Ishikawa (cell line): Measurements from ENCODE around the gene RALA.

Experiments used
- CEBPB ChIP-seq: IDR thresholded peaks from 2 replicates; pipeline ENCODE4 v1.6.1; 2012
- CREB1 ChIP-seq: IDR thresholded peaks from 2 replicates; pipeline ENCODE4 v1.6.1; 2012; ENCODE audit warnings: low read depth
- EGR1 ChIP-seq: IDR thresholded peaks from 2 replicates; pipeline ENCODE4 v1.6.1; 2012
- EP300 ChIP-seq: IDR thresholded peaks from 2 replicates; pipeline ENCODE4 v1.6.1; 2012; ENCODE audit warnings: borderline replicate concordance
- FOXM1 ChIP-seq: IDR thresholded peaks from 2 replicates; pipeline ENCODE4 v1.6.1; 2012; ENCODE audit warnings: low read depth, borderline replicate concordance
- NFIC ChIP-seq: IDR thresholded peaks from 2 replicates; pipeline ENCODE4 v1.6.1; 2012
- RAD21 ChIP-seq: IDR thresholded peaks from 2 replicates; pipeline ENCODE4 v1.6.1; 2012; ENCODE audit warnings: low read depth
- TAF1 ChIP-seq: IDR thresholded peaks from 2 replicates; pipeline ENCODE4 v1.6.1; 2012; ENCODE audit warnings: low read depth, mild to moderate bottlenecking
- TCF12 ChIP-seq: IDR thresholded peaks from 2 replicates; pipeline ENCODE4 v1.6.1; 2012; ENCODE audit warnings: low read depth
- TEAD4 ChIP-seq: IDR thresholded peaks from 2 replicates; pipeline ENCODE4 v1.6.1; 2012
- YY1 ChIP-seq: IDR thresholded peaks from 2 replicates; pipeline ENCODE4 v1.6.1; 2012; ENCODE audit warnings: low read depth
- ZBTB7A ChIP-seq: IDR thresholded peaks from 2 replicates; pipeline ENCODE4 v1.6.1; 2012; ENCODE audit warnings: low read depth
- TF ChIP-seq, protein P1 (sequence below): IDR thresholded peaks from 2 replicates; pipeline ENCODE4 v1.6.1; 2012
- TF ChIP-seq, protein P2 (sequence below): IDR thresholded peaks from 2 replicates; pipeline ENCODE4 v1.6.1; 2012
- TF ChIP-seq, protein P3 (sequence below): IDR thresholded peaks from 2 replicates; pipeline ENCODE4 v1.6.1; 2012; ENCODE audit warnings: low read depth, mild to moderate bottlenecking

Gene RALA

DNA sequence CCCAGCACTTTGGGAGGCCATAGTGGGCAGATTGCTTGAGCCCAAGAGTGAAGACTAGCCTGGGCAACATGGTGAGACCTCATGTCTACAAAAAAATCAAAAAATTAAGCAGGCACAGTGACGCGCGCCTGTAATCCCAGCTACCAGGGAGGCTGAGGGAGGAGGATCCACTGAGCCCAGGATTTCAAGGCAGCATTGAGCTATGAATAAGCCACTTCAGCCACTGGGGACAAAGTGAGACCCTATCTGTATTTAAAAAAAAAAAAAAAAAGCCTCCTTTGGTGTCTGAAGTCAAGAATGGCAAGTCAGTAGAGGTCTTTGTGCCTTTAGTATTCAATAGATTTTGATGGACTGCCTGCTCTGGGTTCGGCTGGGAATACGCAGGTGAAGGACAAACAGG lies 85.7 kb downstream of the RALA start:
- no peak for TF ChIP-seq EP300
- TF ChIP-seq CREB1 = no peak
- no peak for TF ChIP-seq TAF1
- no peak for TF ChIP-seq RAD21

DNA sequence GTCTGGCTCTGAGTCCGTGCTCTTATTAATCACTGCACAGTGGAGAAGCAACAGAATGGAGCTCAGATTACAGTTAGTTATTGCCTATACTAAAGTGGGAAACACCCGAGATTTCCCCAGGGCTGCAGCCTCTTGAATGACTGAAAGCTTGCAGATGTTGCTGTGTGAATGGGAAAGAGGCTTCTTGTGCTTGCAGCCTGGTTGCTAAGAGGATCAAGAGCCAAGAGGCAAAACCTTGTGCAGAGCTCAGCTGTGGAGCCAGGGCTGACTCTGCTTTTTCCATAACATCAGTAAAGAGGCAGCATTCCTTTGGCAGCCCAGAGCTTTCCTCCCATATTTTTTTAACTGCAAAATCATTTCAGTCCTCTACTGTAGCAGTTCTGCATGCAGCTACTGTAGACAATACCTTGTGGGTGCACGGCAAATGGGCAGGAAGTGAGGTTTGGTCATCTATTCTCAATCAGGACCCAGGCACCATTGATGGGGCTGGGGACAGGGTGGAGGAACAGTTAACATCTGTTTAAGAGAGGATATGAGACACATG lies 86.5 kb downstream of the RALA start:
- TF ChIP-seq, protein P1, sequence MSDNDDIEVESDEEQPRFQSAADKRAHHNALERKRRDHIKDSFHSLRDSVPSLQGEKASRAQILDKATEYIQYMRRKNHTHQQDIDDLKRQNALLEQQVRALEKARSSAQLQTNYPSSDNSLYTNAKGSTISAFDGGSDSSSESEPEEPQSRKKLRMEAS = no peak
- TF ChIP-seq, protein P2, sequence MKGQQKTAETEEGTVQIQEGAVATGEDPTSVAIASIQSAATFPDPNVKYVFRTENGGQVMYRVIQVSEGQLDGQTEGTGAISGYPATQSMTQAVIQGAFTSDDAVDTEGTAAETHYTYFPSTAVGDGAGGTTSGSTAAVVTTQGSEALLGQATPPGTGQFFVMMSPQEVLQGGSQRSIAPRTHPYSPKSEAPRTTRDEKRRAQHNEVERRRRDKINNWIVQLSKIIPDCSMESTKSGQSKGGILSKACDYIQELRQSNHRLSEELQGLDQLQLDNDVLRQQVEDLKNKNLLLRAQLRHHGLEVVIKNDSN = no peak
- TF ChIP-seq NFIC = no peak
- TF ChIP-seq FOXM1 = no peak
- no peak for TF ChIP-seq RAD21
- no peak for TF ChIP-seq ZBTB7A
- no peak for TF ChIP-seq TAF1
- no peak for TF ChIP-seq TEAD4
- no peak for TF ChIP-seq EP300
- no peak for TF ChIP-seq TCF12
- no peak for TF ChIP-seq CREB1
- TF ChIP-seq, protein P3, sequence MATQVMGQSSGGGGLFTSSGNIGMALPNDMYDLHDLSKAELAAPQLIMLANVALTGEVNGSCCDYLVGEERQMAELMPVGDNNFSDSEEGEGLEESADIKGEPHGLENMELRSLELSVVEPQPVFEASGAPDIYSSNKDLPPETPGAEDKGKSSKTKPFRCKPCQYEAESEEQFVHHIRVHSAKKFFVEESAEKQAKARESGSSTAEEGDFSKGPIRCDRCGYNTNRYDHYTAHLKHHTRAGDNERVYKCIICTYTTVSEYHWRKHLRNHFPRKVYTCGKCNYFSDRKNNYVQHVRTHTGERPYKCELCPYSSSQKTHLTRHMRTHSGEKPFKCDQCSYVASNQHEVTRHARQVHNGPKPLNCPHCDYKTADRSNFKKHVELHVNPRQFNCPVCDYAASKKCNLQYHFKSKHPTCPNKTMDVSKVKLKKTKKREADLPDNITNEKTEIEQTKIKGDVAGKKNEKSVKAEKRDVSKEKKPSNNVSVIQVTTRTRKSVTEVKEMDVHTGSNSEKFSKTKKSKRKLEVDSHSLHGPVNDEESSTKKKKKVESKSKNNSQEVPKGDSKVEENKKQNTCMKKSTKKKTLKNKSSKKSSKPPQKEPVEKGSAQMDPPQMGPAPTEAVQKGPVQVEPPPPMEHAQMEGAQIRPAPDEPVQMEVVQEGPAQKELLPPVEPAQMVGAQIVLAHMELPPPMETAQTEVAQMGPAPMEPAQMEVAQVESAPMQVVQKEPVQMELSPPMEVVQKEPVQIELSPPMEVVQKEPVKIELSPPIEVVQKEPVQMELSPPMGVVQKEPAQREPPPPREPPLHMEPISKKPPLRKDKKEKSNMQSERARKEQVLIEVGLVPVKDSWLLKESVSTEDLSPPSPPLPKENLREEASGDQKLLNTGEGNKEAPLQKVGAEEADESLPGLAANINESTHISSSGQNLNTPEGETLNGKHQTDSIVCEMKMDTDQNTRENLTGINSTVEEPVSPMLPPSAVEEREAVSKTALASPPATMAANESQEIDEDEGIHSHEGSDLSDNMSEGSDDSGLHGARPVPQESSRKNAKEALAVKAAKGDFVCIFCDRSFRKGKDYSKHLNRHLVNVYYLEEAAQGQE = no peak
- TF ChIP-seq EGR1 = no peak
- TF ChIP-seq CEBPB = no peak

DNA sequence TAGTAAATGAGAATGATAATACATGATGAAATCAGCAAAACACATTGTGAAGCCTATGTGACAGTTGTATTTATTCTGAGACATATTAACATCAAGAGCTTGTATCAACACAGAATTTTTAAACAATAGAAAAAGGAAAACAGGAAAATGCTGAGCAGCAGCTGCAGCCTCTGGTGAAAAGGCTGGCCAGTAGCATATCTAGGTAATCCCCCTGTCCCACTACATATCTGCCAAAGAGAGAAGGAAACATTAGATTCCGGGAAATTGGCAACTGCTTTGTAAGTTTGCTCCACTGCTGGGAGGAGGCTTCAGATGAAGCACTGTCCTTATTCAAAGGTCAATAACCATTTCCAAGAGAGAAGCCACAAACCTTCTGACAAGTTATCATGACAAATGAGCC lies 89.4 kb downstream of the RALA start:
- TF ChIP-seq YY1 (no peak), EGR1 (no peak), FOXM1 (no peak), CEBPB (no peak), ZBTB7A (no peak), TEAD4 (no peak), RAD21 (no peak), CREB1 (no peak), NFIC (no peak), TCF12 (no peak), TAF1 (no peak), EP300 (no peak)
- TF ChIP-seq, protein P3 = no peak
- TF ChIP-seq, protein P2 = no peak
- TF ChIP-seq, protein P1 = no peak

DNA sequence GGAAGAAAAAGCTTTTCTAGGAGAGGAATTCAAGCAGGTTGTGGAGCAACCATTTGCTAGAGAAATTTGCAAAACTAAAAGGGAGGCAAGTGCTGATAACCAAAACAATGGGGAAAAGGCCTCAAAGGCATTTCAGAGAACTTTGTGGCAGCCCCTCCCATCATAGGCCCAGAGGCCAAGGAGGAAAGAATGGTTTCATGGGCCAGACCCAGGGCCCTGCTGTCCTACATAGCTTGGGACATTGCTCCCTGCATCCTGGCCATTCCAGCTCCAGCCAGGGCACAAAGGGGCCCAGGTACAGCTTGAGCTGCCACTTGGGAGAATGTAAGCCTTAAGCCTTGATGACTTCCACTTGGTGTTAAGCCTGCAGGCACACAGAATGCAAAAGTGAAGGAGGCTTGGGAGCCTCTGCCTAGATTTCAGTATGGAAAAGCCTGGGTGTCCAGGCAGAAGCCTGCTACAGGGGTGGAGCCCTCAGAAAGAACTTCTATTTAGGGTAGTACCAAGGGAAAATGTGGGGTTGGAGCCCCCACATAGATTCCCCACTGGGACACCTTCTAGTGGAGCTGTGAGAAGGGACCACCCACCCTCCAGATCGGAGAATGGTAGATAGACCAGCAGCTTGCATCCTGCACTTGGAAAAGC lies 91.2 kb downstream of the RALA start:
- TF ChIP-seq, protein P2 = no peak
- TF ChIP-seq TAF1 (no peak), RAD21 (no peak), YY1 (no peak), EGR1 (no peak), ZBTB7A (no peak), TEAD4 (no peak), CREB1 (no peak), CEBPB (no peak)
- TF ChIP-seq, protein P1 = no peak

DNA sequence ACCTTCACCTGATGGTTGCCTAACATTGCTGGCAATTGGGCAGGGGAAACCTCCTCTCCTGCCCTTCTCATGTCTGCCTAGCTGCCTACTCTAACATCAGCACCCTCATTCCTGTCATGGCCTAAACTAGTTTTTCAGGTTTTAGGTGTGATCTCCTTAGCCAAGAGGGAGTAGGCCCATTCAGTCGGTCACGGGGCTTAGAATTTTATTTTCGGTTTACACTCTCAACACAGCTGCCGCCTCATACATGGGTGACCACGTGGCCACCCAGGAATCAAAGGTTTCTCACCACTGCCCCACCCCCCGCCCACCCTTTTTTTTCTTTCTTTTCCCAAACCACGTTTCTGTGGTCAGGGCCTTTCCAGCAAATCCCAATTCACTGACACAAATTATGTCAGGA lies 97.2 kb downstream of the RALA start:
- TF ChIP-seq, protein P2 = peak; percentile 86
- TF ChIP-seq TCF12 (peak; percentile 67; the same call in 1 of the 2 replicates), NFIC (peak; percentile 64), YY1 (peak; percentile 77), ZBTB7A (no peak), RAD21 (no peak; the same call in 1 of the 2 replicates), EP300 (0 out of 2 replicates have a peak, but pooled peaks have one; percentile 36), TAF1 (no peak), TEAD4 (no peak), EGR1 (no peak), CEBPB (no peak), FOXM1 (no peak), CREB1 (no peak)
- TF ChIP-seq, protein P3 = no peak
- TF ChIP-seq, protein P1 = peak; percentile 91
